HG03439 (cell line): ENCODE measurements around the gene SUB1.

Source experiments
- ATAC-seq: cut with Tn5 transposase; IDR thresholded peaks from one replicate; pipeline ENCODE4 v1.9.1; 2021; ENCODE audit warnings: mild to moderate bottlenecking, moderate library complexity; ENCODE audit not compliant: unreplicated experiment

The SUB1 gene

DNA sequence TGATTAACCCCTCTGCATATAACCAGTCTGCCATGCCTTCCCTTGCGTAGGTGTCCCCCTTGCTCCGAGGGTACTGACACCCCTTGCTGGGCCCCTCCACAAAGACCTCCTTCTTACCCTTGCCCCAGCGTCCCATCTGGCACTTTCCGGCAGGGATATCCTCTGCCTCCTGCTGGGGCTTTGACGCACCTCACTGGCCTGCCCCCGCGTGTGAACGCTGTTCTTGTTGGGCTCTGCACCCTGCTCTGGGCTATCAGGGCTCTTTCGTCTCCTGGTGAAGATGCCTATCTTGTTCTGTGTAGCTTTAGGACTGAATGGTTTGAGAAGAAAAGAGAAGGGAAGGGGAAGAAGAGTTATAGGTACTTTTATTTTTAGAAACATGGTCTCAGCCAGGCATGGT lies 53.0 kb downstream of the SUB1 start:
- ATAC-seq = no peak

GRCh38 chr5:32639943-32640342 lies 54.6 kb downstream of the SUB1 start:
- ATAC-seq = no peak

- no peak for ATAC-seq
These were observed 57.1 kb downstream of the SUB1 start for GRCh38 chr5:32642276-32643002.

- no peak for ATAC-seq
These were observed 59.9 kb downstream of the SUB1 start for GRCh38 chr5:32645246-32645645.

DNA sequence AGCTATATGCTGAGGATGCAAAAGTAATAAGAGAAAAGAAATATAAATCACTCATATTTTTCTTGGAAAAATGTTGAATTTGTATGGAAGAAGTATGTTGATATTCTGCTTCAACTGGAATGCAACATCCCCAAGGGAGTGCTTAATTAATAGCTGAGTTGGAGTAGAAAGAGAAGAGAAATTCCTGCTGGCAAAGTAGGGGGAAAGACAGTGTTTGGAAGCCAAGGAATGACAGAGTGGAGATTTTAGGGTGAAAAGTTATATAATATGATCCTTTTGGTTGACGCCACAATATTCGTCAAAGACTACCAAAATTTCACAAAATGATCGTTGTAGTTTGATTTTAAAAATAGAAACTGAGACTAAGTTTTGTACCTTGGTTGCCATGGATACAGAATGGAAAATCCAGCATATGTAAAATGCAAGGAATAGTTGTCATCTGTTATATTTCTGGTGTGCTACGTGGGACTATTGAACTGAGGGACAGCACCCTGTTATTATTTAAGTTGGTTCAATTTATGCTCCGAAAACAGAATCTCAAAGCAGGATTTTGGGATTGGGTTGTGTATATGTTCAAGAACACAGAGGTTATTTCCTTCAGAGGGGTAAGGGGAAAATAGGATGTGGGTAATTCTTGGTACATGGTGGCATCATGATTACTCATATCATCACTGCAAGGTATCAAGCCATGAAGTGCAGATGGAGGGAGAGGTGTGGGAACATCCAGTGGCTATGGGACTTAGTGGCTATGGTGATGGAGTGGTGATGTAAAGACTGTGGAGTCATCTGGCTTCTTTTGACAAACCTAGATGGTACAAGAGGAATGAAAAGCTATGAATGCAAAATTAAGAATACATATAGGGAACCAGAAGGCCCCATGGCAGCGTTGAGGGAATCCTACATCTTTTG lies 61.0 kb downstream of the SUB1 start:
- no peak for ATAC-seq

- ATAC-seq = no peak
These were observed 65.7 kb downstream of the SUB1 start for GRCh38 chr5:32651088-32651487.

DNA sequence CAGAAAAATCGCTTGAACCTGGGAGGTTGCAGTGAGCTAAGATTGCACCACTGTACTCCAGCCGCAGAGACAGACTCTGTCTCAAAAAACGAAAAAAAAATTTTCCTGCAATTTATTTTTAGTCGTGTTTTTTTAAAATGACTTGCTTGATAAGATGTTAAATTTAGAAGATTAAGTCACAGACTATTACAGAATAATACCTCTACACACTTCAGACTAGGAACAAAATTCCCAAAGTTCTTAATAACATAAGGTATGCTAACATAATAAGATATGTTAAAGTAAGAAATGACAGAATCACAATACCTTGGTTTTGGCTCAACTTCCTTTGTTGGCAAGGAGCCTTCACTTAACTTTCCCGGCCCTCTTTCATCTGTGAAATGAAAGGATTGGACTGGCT lies 66.3 kb downstream of the SUB1 start:
- ATAC-seq = no peak
